IPS DF 4.7 (cell line): ENCODE data around the gene CLDN5.

ENCODE experiments used
- DNase-seq: peaks from one replicate; pipeline ENCODE4 v3.0.0-alpha.2; 2013; ENCODE audit warnings: low spot score; ENCODE audit errors: extremely low read depth

CLDN5 gene

DNA sequence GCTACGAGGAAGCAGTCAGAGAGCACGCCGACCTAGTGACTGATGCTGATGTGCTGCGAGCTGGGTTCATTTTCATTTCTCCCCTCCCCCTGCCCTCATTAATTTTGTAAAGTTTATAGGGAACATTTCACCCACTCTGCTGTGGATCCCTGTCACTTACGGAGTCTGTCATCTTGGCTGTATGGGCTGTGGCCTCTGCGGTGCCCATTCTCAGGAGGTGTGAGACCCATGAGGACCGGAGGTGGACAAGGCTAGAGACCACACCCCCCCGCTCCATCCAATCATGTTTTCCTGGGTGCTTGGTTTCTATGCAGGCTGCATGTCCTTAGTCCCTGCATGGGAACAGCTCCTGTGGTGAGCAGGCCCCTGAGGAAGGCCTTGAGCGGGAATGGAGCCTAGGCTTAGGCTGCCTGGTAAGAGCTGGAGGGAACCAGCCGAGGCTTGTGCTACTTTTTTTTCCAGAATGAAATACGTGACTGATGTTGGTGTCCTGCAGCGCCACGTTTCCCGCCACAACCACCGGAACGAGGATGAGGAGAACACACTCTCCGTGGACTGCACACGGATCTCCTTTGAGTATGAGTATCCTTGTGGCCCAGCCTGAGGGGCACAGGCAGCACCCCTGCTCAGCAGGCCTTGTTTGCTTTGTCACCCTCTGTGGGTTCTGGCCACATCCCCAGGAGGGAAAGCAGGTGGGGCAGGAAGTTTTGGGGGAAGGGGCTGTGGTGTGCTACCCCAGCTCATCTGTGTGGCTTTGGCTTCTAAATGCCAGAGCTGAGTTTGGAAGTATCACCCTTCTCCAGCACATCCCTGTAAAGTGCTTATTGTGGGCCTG is 19.1 kb downstream of the CLDN5 start:
- no peak for DNase-seq

DNA sequence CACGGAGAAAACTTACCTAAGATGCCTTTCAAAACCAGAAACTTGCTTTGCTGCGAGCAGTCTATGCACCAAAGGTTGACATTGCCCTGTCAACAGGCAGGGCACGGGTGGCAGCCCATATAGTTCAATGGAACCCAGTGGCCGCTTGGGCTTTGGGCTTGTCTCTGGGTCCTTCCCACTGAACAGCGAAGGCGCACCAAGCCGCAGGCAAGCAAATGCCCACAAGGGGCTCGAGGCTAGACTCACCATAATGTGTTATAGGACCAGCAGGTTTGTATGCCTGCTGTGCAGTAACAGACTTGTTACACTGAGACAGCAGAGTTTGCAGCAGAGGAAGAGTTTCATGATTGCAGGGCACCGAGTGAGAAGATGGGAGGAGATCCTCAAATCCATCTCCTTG is 20.3 kb downstream of the CLDN5 start:
- no peak for DNase-seq

DNA sequence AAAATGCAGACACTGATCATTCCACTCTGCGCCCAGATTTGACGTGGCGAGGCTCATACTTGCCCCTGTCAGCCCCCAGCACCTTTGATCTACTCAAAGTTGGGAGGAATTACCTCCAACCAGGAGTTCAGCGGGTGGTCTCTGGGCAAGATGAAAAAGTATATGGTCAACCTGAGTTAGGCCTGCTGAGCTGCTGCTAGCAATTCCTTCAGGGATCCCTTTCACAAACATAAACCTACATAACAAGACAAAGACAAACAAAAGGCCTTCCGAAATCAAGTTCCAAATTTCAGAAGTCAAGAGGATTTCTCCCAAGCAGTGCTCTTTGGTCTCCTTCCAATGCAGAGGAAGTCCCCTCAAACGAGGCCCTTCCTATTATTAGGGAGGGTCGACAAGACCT is 20.8 kb downstream of the CLDN5 start:
- DNase-seq: no peak

DNA sequence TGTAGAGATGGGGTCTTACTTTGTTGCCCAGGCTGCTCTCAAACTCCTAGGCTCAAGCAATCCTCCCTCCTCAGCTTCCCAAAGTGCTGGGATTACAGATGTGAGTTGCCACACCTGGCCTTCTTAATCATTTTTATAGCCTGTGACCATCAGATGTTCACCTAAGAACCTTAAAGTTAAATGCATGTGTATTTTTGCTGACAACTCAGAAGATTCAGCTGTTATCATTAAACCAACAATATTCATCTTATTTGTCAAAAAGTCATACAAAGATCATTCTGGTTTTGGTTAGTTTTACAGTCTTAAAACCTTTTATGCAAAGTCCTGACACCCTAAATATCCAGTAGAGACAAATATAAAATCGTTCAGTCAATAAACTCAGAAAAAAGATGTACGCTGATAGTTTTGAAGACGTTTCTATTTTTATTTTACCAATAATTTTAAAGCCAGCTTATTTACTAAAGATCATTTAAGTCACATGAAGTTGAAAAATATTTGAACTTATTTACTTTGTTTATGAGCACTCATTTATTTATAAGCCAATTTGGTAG is 22.2 kb downstream of the CLDN5 start:
- DNase-seq: no peak

DNA sequence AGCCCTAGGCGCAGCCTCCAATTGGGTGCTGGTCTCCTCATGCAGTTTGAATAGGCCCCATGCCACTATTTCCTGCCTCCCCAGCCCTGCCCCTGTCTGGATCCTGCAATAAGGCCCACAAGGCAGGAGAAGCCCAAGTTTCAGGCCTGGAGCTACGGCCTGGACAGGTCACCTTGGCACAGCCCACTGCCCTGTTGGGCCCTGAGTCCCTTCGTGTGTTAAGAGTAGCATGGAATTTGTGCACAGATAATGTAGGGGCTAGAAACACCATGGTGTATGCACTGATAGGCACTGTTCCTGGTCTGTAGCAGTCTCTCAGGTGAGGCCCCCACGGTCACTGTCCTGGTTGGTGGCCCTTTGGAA is 24.3 kb downstream of the CLDN5 start:
- DNase-seq: no peak

DNA sequence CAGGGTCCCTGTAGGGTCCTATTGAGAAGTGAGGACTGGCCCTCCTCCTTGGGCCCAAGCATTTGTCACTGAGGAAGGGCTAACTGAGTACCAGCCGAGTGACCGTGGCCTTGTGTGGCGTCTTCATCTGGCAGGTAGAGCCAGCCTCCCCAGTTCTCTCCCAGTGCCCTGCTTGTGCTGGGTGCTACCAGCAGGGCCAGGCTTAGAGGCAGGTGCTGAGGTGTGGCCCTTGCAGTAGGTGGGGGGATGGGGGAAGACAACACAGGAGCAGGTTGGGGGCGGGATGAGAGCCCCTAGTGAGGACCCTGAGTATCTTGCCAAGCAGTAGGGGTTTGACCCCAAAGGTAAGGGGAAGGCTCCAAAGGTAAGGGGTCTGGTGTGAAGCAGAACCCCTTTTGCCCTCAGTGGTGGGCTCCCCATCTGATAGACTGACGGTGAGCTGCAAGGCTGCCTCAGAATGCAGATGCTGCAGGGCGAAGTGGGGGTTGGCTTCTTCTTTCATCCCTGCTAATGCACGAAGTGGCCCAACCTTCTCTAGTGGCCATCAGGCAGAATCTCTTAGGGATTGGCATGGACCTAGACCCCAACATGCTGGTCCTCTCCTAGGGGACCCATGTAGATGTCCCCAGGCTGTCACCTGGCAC is 24.9 kb downstream of the CLDN5 start:
- DNase-seq: no peak

DNA sequence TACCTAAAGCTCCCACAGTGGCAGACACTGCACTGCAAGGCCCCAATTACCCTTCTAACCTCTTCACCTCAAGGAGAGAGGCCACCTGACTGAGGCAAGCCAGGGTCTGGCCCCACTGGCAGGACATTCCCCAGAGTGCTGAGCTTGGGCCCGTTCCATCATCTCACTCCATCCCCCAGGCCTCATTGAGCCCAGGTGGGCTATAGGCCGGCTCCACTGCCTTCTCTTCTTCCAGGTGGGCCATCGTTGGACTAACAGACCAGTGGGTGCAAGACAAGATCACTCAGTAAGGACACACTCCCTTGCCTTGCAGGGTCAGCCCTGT is 25.4 kb downstream of the CLDN5 start:
- DNase-seq: no peak

DNA sequence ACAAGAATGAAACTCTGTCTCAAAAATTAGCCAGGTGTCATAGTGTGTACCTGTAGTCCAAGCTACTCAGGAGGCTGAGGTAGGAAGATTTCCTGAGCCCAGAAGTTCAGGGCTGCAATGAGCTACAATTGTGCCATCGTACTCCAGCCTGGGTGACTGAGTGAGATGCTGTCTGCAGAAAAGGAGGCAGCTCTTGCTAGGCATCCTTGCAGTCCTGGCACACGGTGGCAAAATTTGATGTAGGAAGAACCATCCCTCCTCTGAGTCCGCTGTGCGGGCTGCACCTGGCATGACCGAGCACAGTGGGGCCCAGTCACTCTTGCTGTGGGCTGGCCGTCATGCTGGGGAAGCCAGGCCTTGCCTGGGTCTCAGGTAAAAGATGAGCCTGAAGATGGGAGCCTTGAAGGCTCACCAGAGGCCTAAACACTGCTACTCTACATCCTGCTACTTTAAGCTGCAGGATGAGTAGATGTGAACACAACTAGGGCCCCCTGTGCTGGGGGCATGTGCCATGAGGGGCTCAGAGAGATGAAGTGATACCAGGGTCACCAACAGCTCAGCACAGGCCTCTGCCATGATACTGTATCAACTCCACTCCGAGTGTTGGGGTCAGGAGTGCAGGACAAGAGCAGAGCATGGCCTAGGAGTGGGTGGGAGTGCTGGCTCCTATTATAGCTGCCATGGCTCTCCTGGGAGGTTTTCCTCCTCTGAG is 25.9 kb downstream of the CLDN5 start:
- no peak for DNase-seq

DNA sequence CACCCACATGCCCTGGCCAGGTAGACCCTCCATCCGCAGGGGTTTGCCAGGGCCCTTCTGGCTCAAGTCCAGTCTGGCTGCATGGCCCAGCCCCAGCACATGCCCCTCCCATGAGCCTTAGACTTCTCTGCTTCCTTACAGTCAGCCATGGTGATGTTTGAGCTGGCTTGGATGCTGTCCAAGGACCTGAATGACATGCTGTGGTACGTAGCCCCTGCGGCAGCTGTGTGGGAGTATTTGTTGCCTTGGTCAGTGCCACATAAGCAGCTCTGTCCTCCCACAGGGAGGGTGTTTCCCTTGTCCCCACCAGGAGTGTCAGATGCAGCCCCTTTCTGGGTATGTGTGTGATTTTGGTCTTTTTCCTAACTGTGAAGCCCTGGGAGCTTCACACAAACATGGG is 27.0 kb downstream of the CLDN5 start:
- DNase-seq: no peak

DNA sequence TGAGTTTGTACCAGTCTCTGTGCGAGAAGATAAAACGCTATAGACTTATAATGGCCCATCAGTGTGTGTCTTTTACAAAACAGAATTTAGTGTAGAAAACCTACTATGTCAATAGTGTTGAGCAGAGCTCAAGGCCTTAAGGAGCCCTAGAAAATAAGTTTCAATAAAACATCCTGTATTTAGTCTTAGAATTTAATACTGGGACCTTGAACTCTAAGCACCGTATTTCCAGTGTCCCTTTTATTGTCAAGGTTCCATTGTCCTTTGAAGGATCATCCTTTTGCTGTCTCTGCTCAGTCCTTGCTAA is 27.9 kb downstream of the CLDN5 start:
- no peak for DNase-seq

DNA sequence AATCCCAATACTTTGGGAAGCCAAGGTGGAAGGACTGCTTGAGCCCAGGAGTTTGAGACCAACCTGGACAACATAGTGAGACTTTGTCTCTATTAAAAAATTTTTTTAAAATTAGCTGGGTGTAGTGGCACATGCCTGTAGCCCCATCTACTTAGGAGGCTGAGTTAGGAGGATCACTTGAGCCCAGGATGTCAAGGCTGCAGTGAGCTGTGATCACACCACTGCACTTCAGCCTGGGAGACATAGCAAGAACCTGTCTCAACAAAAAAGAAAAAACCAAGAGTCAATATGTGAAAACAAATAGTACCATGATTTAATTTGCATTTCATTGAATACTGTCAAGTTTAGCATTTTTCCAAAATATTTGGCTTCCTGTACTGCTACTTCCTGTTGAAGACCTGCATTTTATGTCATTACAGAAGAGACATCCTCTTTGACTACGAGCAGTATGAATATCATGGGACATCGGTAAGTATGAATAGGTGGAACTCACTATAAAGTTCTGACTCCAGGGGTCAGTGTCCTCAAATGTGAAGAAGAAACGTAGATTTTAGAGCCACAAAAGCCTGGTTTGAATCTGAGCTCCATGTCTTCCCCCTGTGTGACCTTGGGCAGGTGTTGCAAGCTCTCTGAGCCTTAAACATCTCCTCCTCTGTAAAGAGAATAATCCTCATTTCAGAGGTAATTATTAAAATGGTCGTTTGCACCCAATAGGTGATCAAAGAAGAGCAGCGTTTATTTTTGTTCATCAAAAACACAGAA is 28.5 kb downstream of the CLDN5 start:
- DNase-seq: no peak

DNA sequence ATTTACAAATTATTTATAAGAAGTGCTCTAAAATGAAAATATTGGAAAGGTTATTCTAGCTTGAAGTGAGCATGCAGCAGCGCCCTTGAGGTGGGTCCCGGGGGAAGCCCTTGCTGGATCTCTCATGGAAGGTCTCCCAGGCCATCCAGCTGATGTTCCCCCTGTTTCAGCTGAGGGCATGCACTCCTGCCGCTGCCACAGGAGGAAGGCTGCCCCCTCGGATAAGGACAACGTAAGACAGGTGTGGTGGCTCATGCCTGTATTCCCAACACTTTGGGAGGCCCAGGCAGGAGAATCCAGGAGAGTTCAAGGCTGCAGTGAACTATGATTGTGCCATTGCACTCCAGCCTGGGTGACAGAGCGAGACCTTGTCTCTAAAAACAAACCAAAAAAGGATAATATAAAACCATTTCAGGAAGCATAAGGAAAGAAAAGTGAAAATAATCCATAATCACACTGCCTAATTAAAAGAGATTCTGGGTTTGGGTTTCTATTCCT is 29.5 kb downstream of the CLDN5 start:
- DNase-seq: no peak

DNA sequence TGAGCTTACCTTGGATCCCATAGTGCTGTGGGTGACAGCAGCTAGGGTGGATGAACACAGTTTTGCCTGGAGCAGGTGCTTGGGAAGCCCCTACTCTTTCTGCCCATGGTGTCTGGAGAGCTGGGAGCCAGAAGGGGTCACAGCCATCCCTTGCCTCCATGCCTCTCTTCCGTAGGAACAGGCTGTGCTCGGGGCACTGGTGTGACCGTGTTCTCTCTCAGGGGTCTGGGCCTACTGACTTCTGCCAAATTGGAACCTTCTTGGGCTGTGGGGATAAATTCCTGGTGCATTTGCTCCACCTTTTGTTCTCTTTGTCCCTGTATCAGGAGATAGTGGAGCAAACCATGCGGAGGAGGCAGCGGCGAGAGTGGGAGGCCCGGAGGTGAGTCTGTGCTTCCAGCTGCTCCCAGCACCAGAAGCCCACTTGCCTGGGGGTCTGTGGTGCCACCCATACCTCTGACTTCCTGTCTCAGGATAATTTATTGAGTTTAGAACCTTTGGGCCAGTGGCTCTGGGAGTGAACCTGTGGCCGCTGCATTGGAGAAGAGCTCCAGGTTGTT is 30.1 kb downstream of the CLDN5 start:
- DNase-seq: no peak

DNA sequence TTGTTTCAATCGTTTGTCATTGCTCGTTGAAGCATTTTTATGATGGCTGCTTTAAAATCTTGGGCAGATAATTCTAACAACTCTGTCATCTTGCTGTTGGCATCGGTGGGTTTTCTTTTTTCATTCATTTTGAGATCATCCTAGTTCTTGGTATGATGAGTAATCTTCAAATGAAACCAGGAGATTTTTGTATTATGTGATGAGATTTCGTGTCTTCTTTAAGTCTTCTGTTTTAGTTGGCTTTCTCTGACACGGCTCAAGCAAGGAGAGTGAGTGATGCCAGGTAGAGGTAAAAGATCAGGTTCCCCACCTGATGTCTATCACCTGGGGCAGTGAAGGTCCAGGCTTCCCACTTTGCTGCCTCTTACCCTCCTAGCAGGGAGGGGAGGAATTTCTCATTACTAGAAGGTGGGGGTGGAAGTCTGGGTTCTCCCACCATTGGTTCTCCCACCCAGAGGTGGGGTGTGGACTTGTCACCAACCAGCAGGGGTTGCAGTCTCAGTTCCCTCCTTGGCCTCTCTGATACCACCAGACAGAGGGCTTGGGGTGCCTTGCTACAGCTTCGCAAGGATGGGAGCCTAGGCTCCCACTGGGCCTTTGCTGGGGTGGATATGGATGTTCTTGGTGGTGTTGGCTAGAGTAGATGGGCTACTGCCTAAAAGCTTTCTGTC is 31.6 kb downstream of the CLDN5 start:
- no peak for DNase-seq

DNA sequence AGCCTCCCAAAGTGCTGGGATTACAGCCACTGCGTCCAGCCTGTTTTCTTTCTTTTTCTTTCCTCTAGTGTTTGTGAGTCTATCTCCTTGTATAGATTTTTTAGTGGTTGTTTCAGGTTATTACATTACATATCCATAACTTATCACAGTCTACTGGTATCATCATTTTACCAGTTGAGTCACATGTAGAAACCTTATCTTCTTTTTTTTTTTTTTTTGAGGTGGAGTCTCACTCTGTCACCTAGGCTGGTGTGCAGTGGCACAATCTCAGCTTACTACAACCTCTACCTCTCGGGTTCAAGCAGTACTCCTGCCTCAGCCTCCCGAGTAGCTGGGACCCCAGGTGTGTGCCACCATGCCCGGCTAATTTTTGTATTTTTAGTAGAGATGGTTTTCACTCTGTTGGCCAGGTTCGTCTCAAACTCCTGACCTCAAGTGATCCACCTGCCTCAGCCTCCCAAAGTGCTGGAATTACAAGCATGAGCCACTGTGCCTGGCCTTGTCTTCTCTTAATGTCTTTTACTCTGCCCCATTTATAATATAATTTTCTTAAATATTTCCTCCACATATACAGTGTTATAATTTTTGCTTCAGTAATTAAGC is 33.5 kb downstream of the CLDN5 start:
- DNase-seq: no peak

DNA sequence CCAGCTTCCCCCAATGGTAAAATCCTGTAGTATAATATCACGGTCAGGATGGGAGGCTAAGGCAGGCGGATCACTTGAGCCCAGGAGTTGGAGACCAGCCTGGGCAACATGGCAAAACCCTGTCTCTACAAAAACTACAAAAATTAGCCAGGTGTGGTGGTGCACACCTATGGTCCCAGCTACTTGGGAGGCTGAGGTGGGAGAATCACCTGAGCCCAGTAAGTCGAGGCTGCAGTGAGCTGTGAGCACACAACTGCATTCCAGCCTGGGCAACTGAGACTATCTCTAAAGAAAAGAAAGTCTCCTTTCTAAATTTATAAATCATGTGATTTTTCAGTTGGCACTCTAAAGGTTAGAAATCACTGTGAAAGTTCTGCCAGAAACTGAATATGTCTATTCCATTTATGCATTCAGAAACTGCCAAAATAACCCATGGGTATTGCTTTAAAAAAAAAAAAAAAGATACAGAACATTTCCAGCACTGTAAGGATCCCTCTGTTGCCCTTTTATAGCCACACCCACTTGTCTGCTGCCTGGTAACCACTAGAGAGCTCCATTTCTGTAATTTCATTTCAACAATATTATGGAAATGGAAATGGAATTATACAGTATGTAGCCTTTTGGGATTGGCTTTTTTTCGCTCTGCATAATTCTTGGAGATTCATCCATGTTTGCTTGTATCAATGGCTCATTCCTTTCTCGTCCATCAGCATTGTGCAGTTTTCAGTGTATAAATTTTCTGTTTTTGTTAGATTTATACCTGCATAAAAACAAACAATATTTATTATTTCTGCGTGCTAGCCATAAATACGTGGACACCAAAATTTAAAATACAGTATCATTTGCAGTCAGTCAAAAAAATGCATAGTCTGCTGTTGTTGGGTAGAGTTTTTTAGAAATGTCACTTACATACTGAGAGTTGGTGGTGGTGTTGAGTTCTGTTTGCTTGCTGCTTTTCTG is 35.0 kb downstream of the CLDN5 start:
- DNase-seq: no peak

DNA sequence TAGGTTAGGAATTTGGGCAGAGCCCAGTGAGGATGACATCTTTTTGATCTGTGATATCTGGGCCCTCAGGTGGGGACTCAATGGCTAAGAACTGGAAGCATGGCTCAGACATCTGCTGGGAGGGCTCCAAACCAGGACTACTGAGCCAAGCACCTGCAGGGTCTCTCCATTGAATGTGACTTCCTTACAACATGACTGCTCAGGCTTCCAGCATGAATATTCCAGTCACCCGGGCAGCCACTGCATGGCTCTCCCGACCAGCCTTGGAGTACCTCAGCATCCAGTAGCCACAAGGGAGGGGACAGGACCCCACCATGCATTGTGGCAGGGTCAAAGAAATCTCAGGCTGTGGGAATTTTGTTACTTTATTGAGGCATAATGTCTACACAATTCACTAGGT is 35.9 kb downstream of the CLDN5 start:
- no peak for DNase-seq

DNA sequence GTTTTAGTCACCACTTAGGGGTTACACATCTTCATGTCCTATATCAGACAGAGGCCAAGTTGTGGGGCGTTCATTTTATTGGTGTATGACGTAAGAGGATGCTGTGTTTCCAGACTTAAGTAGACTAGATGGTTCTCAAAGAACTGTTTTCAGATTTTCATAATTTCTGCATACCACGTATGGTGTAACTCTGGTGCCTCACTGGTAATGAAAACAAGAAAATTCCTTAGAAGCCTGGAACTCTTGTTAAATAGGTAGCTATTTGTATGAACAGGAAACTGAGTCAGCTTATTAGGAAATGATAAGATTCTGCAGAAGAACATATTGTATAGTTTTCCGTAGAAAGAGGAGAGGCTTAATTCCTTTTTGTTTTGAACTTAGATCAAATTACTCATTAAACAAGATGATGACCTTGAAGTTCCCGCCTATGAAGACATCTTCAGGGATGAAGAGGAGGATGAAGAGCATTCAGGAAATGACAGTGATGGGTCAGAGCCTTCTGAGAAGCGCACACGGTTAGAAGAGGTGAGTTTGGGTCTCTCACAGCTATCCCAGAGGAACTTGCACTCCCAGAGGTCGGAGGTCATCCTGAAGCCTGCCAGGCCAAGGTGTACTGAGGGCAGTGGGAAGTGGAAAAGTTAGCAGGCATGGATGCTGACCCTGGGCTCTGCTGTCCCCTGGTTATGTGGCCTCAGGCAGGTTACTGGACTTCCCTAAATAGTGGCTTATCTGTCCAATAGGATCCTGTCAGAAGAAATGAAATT is 40.5 kb downstream of the CLDN5 start:
- no peak for DNase-seq

DNA sequence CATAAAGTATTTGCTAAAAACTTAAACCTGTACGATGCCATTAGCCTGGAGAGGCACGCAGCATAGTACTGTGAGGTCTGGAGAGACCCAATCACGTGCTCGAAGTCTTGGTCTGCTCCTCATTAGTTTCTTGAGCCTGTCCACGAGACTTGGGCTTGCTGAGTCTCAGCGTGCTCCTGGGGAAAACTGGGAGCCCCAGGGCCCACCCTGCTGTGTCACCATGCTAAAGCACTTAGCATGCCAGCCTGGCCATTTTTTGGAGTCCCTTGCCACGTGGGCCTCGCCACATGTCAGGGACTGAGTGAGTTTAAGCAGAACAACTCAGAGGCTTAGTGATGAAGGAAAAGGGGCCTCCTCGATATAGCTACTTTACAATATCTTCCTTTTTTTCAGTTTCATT is 41.9 kb downstream of the CLDN5 start:
- DNase-seq: no peak
